Activated CD8-positive, alpha-beta T cell treated with anti-CD3 and anti-CD28 coated beads for 36 hours (primary cell): ENCODE results near the gene VAV1. TPM values are rescaled to one million over a fixed set of nuclear protein-coding genes. Genes with fewer than 3 reads are reported as not detected.
A peak's percentile ranks its signal among the peaks of the same experiment; 100 is the strongest.

Experiments
- ATAC-seq: fragments of 200-7000 bp; cut with Tn5 transposase; one replicate; pipeline ENCODE4 v1.10.0; 2021; ENCODE audit warnings: mild to moderate bottlenecking, moderate library complexity
- CTCF ChIA-PET: fragments of 350-600 bp; sonication (Branson Sonifier 250); formaldehyde crosslinking; loops from one replicate; lab custom pipeline; 2021; ENCODE audit warnings: antibody characterized with exemption; lab: Charles Lee
- POLR2A ChIA-PET: fragments of 350-600 bp; sonication (Branson Sonifier 250); formaldehyde crosslinking; loops from one replicate; lab custom pipeline; 2021; ENCODE audit warnings: antibody characterized with exemption; lab: Charles Lee
- DNase-seq: peaks from one replicate; pipeline ENCODE4 v3.0.0-alpha.2; 2020
- H3K27ac Mint-ChIP-seq: one replicate; pipeline ENCODE4 v1.8.0; 2021; ENCODE audit warnings: mild to moderate bottlenecking, mixed read lengths
- H3K27me3 Mint-ChIP-seq: one replicate; pipeline ENCODE4 v1.8.0; 2021; ENCODE audit warnings: mixed read lengths
- H3K36me3 Mint-ChIP-seq: one replicate; pipeline ENCODE4 v1.8.0; 2021; ENCODE audit warnings: low read depth, mixed read lengths
- H3K4me1 Mint-ChIP-seq: one replicate; pipeline ENCODE4 v1.8.0; 2021; ENCODE audit warnings: low read depth, mixed read lengths
- H3K4me3 Mint-ChIP-seq: one replicate; pipeline ENCODE4 v1.8.0; 2021; ENCODE audit warnings: mild to moderate bottlenecking, moderate library complexity, mixed read lengths
- H3K9me3 Mint-ChIP-seq: one replicate; pipeline ENCODE4 v1.8.0; 2021; ENCODE audit warnings: mixed read lengths
- CTCF ChIP-seq: fragments of 200-600 bp; IDR thresholded peaks from one replicate; pipeline ENCODE4 v1.8.0; 2022; ENCODE audit warnings: antibody characterized with exemption, mild to moderate bottlenecking
- intact Hi-C: fragments of 100-400 bp; cut with micrococcal nuclease; formaldehyde crosslinking; loops from one replicate; pipeline ENCODE4 v1.10.0; 2022
- total RNA-seq, 2 experiments: library from RNA; stranded (reverse); gene quantifications; one replicate each; pipeline ENCODE4 v1.2.3, GENCODE V29; 2021

Gene VAV1
- total RNA-seq, 2 experiments from 2014 or later: 61.7 to 65.4 TPM

DNA sequence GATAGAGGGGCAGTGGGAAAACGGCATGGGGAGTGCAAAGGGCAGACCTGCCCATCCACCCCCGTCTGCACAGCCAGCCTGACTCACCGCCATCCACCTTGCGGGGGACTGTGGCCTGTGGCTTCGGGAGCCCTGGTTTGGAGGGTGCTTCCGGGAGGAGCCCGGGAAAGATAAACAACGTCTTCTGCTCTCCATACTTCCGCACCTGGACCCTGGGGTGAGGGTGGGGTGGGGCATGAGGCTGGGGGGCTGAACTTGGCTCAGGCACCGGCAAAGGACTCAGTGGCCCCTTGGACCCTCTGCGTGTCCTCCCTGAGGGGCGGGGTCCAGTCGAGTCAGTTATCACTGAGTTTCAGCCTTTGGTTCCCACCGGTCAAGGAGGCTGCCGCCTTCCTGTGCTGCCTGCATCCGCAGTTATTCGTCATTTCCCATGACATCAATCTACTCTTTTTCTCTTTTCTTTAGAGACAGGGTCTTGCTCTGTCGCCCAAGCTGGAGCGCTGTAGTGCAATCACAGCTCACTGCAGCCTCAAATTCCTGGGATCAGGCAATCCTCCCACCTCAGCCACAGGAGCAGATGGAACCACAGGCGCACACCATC lies 38.3 kb upstream of the VAV1 start:
- H3K4me3 Mint-ChIP-seq: no peak overlapping the region
- no peak for ATAC-seq
- ChIA-PET POLR2A (no interaction called here), CTCF (interaction anchor here (1.0 to 2.0 kb wide), 5 partner anchors 10 to 217 kb away, joined by 3 to 9 read pairs (median 4); partner anchors contain the start of gene TNFSF14)
- H3K36me3 Mint-ChIP-seq: peaks cover 29% of the 10 kb centered on the region
- intact Hi-C loops: loop anchor here (10.0 kb wide), 1 partner anchor 219 kb away; no protein-coding TSS in a partner anchor
- H3K4me1 Mint-ChIP-seq: peaks cover 28% of the 10 kb centered on the region
- no peak overlapping the region for H3K27ac Mint-ChIP-seq
- no peaks in the 10 kb centered on the region for H3K27me3 Mint-ChIP-seq
- TF ChIP-seq CTCF: no peak
- DNase-seq: no peak
- no peaks in the 10 kb centered on the region for H3K9me3 Mint-ChIP-seq

DNA sequence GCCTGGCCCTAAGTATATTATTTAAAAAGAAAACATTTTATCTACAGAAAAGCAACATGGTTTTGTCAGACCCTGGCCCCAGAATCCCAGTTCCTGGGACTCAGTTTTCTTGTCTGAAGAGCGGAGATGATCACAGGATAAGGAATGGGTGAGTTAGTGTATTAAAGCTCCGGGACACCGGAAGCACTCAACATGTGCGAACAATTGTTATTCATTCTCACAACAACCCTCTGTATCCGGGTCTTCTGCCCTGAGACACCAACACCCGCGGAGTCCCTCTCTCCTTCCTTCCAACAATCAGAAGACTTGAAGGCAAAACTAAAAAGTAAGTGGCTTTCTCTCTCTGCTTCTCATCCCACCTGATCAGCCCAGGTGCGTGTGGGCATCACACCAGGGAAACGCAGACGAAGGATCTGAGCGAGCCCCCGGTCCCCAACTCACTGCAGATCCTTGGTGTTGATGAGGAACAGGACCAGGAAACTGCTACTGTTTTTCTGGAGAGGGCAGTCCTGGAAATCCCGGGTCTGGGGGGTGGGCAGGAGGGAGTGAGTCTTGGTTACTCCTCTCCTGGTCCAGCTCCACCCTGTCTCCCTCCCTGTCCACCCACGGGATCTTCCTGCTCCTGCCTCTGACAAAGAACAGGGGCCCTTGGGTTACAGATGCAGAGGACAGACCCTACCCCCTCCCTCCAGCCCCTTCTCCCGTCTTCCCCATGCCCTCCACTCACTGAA lies 37.2 kb upstream of the VAV1 start:
- intact Hi-C loops: loop anchor here (5.0 to 10.0 kb wide), 2 partner anchors 73 to 221 kb away; no protein-coding TSS in a partner anchor
- Mint-ChIP-seq H3K4me1 (peaks cover 29% of the 10 kb centered on the region), H3K27ac (peak overlapping the region; percentile 99), H3K36me3 (peaks cover 29% of the 10 kb centered on the region), H3K4me3 (peak overlapping the region; percentile 98), H3K9me3 (no peaks in the 10 kb centered on the region), H3K27me3 (no peaks in the 10 kb centered on the region)
- ATAC-seq: no peak
- POLR2A ChIA-PET: interaction anchor here (0.9 to 2.9 kb wide), 5 partner anchors 10 to 219 kb away, joined by 3 to 15 read pairs (median 4); partner anchors contain the start of gene TNFSF14
- TF ChIP-seq CTCF: no peak
- no peak for DNase-seq
- CTCF ChIA-PET: interaction anchor here (1.0 to 4.6 kb wide), 10 partner anchors 9 to 218 kb away, joined by 3 to 73 read pairs (median 8); partner anchors contain the start of gene TNFSF14

GRCh38 chr19:6736169-6736916 lies 36.2 kb upstream of the VAV1 start:
- intact Hi-C loops: loop anchor here (2.0 to 10.0 kb wide), 3 partner anchors 30 to 222 kb away; partner anchors contain the start of gene SH2D3A
- Mint-ChIP-seq H3K27me3 (no peaks in the 10 kb centered on the region), H3K4me3 (peak overlapping the region; percentile 98), H3K36me3 (peaks cover 29% of the 10 kb centered on the region), H3K4me1 (peaks cover 35% of the 10 kb centered on the region), H3K27ac (peak overlapping the region; percentile 99), H3K9me3 (no peaks in the 10 kb centered on the region)
- CTCF ChIA-PET: interaction anchor here (1.0 to 4.6 kb wide), 13 partner anchors 10 to 219 kb away, joined by 3 to 73 read pairs (median 6); partner anchors contain the start of gene TNFSF14
- peak; percentile 88 for DNase-seq
- POLR2A ChIA-PET: interaction anchor here (0.8 to 2.9 kb wide), 13 partner anchors 11 to 220 kb away, joined by 3 to 15 read pairs (median 3); partner anchors contain the start of genes TNFSF14 and VAV1
- TF ChIP-seq CTCF: peak; percentile 61
- peak; percentile 17 for ATAC-seq

DNA sequence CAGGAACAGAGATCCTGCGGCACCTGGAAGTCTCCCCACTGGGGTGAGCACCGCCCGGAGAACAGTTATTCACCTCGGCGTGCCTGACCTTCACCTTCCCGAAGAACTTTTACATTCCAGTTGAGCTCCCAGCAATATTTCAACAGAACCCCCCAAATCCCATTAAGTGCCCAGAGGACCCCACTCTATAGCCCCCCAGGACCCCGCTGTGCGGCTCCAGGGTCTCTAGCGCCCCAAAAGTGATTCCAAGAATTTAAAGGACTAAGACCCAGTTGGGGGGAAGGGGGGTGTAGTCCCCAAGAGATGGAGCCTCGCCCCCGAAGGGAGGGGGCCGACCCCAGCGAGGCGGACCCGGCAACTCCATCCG lies 35.6 kb upstream of the VAV1 start:
- ATAC-seq: no peak

More for the DNA sequence above, 35.6 kb upstream of the VAV1 start:
- POLR2A ChIA-PET: interaction anchor here (0.6 to 2.9 kb wide), 13 partner anchors 12 to 220 kb away, joined by 3 to 15 read pairs (median 3); partner anchors contain the start of genes TNFSF14 and VAV1
- TF ChIP-seq CTCF: no peak
- Mint-ChIP-seq H3K27me3 (no peaks in the 10 kb centered on the region), H3K27ac (peak overlapping the region; percentile 99), H3K4me1 (peaks cover 38% of the 10 kb centered on the region), H3K9me3 (no peaks in the 10 kb centered on the region), H3K4me3 (peak overlapping the region; percentile 98), H3K36me3 (peaks cover 28% of the 10 kb centered on the region)
- DNase-seq: no peak
- CTCF ChIA-PET: interaction anchor here (0.7 to 4.6 kb wide), 20 partner anchors 11 to 220 kb away, joined by 3 to 73 read pairs (median 8); partner anchors contain the start of genes TNFSF14 and VAV1
- intact Hi-C loops: loop anchor here (1.0 to 10.0 kb wide), 4 partner anchors 30 to 222 kb away; partner anchors contain the start of gene SH2D3A
